Measurements from ENCODE around the gene C18orf63. TPM values are rescaled to one million over a fixed set of nuclear protein-coding genes. Genes with fewer than 3 reads are reported as not detected.

C18orf63 gene
- total RNA-seq, 1 experiment from 2014 or later, result not detected

DNA sequence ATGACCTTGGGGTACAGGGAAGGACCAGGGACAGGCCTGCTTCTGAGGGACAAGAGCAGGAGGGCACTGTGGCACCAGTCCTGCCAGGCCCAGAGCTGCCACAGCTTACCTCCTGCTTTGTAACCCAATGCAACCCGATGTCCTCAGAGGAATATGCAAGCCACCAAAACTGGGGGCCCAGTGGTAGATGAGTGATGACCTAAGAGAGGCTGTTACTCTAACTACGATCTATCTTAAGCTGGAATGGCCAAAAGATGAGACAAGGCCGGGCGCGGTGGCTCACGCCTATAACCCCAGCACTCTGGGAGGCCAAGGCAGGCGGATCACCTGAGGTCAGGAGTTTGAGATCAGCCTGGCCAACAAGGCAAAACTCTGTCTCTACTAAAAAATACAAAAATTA lies 36.7 kb upstream of the C18orf63 start:
- no peaks in the 10 kb centered on the region for H3K9me3 ChIP-seq (ENCODE audit: low read length)
- intact Hi-C loops (cut with micrococcal nuclease), result no loop called here
- no peaks in the 10 kb centered on the region for H3K9me2 ChIP-seq (replicated peaks; ENCODE audit: low read length)
- POLR2A ChIA-PET (ENCODE audit: unreplicated experiment), result no interaction called here
- no peaks in the 10 kb centered on the region for H3F3A ChIP-seq (ENCODE audit: low read length, unreplicated experiment)
- ATAC-seq (no peak), DNase-seq (no peak)
- H3K4me2 ChIP-seq (ENCODE audit: low read length), result no peak overlapping the region
- H2AFZ ChIP-seq (ENCODE audit: low read length), result no peak overlapping the region
- peaks cover 81% of the 10 kb centered on the region for H3K79me2 ChIP-seq (ENCODE audit: low read length)
- H3K9ac ChIP-seq (ENCODE audit: low read length), result no peak overlapping the region
- CTCF ChIA-PET, result no interaction called here
- H3K27ac ChIP-seq (ENCODE audit: low read length), result no peak overlapping the region
- H3K4me3 ChIP-seq (ENCODE audit: low read length), result no peak overlapping the region
- no TSS peak for BruUV-seq (replicated peaks)
- H3K27me3 ChIP-seq (ENCODE audit: low read length), result no peaks in the 10 kb centered on the region
- H4K20me1 ChIP-seq (ENCODE audit: low read length), result no peaks in the 10 kb centered on the region
- no peaks in the 10 kb centered on the region for H3K36me3 ChIP-seq (ENCODE audit: low read depth, low read length)
- TF ChIP-seq CTCF (conservative IDR thresholded peaks at IDR 0.05; ENCODE audit: low read depth, low read length) (no peak), EZH2 (IDR thresholded peaks at IDR 0.05; ENCODE audit: low read length, unreplicated experiment) (no peak), EZH2phosphoT487 (IDR thresholded peaks at IDR 0.05; ENCODE audit: borderline replicate concordance, low read length) (no peak)
- H3K4me1 ChIP-seq (ENCODE audit: insufficient read depth, low read length), result peaks cover 22% of the 10 kb centered on the region

DNA sequence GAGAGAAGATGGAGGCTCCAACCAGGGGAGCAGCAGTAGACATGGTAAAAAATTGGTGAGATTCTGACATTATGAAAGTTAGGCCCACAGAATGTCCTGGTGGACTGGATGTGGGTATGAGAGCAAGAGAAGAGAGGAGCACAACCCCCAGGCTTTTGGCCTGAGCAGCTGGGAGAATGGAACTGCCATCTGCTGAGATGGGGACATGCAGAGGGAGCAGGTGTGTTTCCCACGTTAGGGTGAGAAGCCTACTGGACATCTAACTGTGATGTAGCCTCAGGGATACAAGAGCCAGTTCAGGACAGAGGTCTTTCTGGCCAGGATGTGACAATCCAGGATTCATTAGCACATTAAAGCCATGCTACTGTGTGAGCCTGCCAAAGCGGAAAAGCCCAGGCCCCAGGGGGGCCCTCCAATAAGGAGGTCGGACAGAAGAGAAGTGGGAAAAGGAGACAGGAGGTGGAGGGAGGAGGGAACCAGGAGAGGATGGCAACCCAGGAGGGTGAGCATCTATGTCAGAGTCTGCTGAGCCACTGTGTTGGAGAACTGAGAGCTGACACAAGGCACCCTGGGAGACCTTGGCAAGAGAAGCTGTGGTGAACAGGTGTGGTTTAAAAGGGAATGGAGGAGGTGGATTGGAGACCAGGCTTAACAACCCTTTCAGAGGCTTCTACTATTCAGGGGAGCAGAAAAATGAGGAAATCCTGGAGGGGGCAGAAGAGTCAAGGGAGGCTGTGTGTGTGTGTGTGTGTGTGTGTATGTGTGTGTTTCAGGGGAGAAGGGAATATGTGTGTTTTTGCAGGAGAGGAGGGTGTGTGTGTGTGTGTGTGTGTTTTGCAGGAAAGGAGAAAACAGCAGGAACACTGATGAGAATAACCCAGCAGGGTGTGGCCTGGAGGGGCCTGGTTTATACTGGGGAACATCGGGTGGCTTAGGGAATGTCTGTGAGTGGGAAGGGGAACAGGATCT lies 34.3 kb upstream of the C18orf63 start:
- intact Hi-C loops (cut with micrococcal nuclease), result no loop called here
- Histone ChIP-seq H3F3A (ENCODE audit: low read length, unreplicated experiment) (no peaks in the 10 kb centered on the region), H3K27ac (ENCODE audit: low read length) (no peak overlapping the region), H3K4me3 (ENCODE audit: low read length) (no peak overlapping the region), H3K9ac (ENCODE audit: low read length) (no peak overlapping the region; the same call in 1 of the 2 replicates), H3K4me2 (ENCODE audit: low read length) (no peak overlapping the region), H3K4me1 (ENCODE audit: insufficient read depth, low read length) (peaks cover 39% of the 10 kb centered on the region), H3K27me3 (ENCODE audit: low read length) (no peaks in the 10 kb centered on the region), H3K9me3 (ENCODE audit: low read length) (no peaks in the 10 kb centered on the region), H2AFZ (ENCODE audit: low read length) (no peak overlapping the region), H4K20me1 (ENCODE audit: low read length) (no peaks in the 10 kb centered on the region), H3K79me2 (ENCODE audit: low read length) (peaks cover 83% of the 10 kb centered on the region), H3K36me3 (ENCODE audit: low read depth, low read length) (no peaks in the 10 kb centered on the region), H3K9me2 (replicated peaks; ENCODE audit: low read length) (no peaks in the 10 kb centered on the region)
- TF ChIP-seq EZH2phosphoT487 (IDR thresholded peaks at IDR 0.05; ENCODE audit: borderline replicate concordance, low read length), result no peak
- POLR2A ChIA-PET (ENCODE audit: unreplicated experiment), result no interaction called here
- no TSS peak for BruUV-seq (replicated peaks)
- CTCF ChIA-PET, result no interaction called here
- ATAC-seq, result no peak
- DNase-seq, result no peak

- peak overlapping the region; percentile 17; the same call in 1 of the 2 replicates for H3K9ac ChIP-seq (ENCODE audit: low read length)
- peak overlapping the region; percentile 76 for H3K27ac ChIP-seq (ENCODE audit: low read length)
- peak overlapping the region; percentile 72 for H3K4me2 ChIP-seq (ENCODE audit: low read length)
- H3K9me2 ChIP-seq (replicated peaks; ENCODE audit: low read length), result no peaks in the 10 kb centered on the region
- H3K36me3 ChIP-seq (ENCODE audit: low read depth, low read length), result no peaks in the 10 kb centered on the region
- no TSS peak for BruUV-seq (replicated peaks)
- H3F3A ChIP-seq (ENCODE audit: low read length, unreplicated experiment), result no peaks in the 10 kb centered on the region
- intact Hi-C loops (cut with micrococcal nuclease), result no loop called here
- POLR2A ChIA-PET (ENCODE audit: unreplicated experiment), result no interaction called here
- no peaks in the 10 kb centered on the region for H4K20me1 ChIP-seq (ENCODE audit: low read length)
- H3K79me2 ChIP-seq (ENCODE audit: low read length), result peaks cover 85% of the 10 kb centered on the region
- H3K9me3 ChIP-seq (ENCODE audit: low read length), result no peaks in the 10 kb centered on the region
- no peak overlapping the region for H2AFZ ChIP-seq (ENCODE audit: low read length)
- CTCF ChIA-PET, result no interaction called here
- ATAC-seq (no peak), DNase-seq (peak; percentile 51)
- no peaks in the 10 kb centered on the region for H3K27me3 ChIP-seq (ENCODE audit: low read length)
- peaks cover 48% of the 10 kb centered on the region for H3K4me1 ChIP-seq (ENCODE audit: insufficient read depth, low read length)
- TF ChIP-seq EZH2phosphoT487 (IDR thresholded peaks at IDR 0.05; ENCODE audit: borderline replicate concordance, low read length) (no peak), CTCF (conservative IDR thresholded peaks at IDR 0.05; ENCODE audit: low read depth, low read length) (no peak)
- peak overlapping the region; percentile 13; the same call in 1 of the 2 replicates for H3K4me3 ChIP-seq (ENCODE audit: low read length)
Observed at GRCh38 chr18:74281980-74282754, 33.5 kb upstream of the C18orf63 start.

Measured in PC-3 (cell line).